DMS153 (cell line): ENCODE results near the gene PFKP.
A peak's percentile ranks its signal among the peaks of the same experiment; 100 is the strongest.
"Not testable (repeated sequence)": the region's sequence is repeated elsewhere in the genome, so short reads cannot be mapped to it uniquely, and the experiment has no call there.

ENCODE experiments used
- DNase-seq: peaks from one replicate; lab custom pipeline; 2025; lab: John Stamatoyannopoulos, UW

The PFKP gene

DNA sequence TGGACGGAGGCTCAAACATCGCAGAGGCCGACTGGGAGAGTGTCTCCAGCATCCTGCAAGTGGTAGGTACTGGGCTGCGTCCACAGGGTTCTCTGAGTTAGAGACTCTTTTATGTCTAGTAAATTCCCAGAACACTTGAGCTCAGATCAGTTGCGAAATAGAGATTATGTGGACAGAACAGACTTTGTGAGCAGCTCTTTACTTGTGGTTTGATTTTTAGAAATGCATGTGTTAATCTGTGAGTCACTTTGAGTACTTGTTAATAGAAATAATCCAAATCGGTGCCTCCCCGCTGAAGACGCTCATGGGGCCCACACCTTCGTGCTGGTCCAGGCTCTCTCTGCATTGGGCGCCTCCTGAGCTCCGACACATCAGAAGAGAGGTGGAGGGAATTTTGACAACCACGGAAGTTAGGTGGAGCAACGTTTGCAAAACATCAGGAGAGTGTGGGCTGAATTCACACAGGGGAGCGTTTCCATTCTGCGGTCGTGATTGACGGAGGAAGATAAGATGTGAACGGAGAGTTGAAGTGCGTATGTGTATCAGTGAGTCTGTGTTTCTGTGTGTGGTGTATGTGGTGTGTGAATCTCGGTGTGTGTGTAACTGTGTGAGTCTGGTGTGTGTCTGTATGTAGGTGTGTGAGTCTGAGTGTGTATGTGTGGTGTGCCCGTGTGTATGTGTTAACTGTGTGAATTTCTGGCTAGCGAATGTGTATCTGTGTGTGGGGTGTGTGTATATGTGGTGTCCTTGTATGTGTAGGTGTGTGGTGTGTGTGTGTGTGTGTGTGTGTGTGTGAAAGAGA lies 32.1 kb downstream of the PFKP start:
- DNase-seq: no peak

DNA sequence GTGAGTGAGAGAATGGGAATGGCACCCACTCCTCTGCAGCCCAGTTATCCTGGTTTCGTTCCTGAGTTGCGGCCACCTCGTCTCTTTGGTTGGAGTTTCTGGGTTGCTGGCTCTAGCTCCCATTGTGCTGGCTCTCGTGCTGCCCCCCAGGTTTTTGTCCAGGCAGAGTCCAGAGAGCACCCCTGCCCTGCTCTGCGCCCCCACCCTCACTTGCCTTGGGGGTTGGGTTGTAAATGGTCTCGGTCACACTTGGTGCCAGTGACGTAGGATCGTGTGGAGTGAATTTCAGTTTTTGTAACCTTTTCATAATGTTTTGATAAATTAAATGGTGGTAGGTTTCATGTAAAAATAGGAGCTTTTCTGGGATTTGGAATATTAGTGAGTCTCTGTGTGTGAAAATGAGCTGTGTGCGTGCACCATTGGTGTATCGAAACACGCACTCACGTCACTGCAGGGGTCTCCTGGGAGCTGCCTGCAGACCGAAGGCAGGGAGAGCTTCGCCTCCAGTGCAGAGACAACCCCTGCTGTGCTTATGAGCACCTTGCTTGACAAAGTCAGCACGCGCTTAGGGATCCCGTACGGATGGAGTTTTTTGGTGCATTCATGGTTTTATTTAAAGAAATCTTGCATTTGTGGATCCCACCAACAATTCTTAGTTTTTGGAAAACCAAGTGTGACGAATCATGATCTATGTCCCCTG lies 32.9 kb downstream of the PFKP start:
- DNase-seq: no peak

DNA sequence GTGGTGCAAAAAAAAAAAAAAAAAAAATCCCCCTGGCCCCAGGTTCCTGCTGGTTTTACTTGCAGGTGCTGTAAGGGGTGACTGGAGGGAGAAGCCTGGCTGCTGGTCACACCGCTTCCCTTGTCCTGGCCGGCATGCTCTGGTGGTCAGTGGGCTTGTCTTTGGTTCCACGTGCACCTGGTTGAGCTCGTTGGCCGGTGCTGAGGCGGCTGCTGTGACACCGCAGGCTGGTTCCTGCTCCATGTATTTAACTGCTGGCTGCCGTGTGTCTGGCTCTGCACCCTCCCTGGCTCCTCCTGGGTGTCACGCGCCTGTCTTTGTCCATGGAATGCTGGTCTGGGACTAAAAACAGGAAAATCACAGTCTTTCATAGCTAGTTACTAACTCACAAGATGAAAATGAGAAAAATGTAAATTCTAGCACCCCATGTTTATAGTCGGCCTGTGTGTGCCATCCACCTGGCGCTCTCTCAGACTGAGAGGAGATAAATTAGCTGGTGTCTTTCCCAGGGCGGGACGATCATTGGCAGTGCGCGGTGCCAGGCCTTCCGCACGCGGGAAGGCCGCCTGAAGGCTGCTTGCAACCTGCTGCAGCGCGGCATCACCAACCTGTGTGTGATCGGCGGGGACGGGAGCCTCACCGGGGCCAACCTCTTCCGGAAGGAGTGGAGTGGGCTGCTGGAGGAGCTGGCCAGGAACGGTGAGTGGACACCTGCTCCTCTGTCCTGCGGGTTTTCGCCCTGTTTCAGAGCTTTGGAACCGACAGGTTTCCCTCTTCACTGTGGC lies 33.7 kb downstream of the PFKP start:
- DNase-seq: no peak

DNA sequence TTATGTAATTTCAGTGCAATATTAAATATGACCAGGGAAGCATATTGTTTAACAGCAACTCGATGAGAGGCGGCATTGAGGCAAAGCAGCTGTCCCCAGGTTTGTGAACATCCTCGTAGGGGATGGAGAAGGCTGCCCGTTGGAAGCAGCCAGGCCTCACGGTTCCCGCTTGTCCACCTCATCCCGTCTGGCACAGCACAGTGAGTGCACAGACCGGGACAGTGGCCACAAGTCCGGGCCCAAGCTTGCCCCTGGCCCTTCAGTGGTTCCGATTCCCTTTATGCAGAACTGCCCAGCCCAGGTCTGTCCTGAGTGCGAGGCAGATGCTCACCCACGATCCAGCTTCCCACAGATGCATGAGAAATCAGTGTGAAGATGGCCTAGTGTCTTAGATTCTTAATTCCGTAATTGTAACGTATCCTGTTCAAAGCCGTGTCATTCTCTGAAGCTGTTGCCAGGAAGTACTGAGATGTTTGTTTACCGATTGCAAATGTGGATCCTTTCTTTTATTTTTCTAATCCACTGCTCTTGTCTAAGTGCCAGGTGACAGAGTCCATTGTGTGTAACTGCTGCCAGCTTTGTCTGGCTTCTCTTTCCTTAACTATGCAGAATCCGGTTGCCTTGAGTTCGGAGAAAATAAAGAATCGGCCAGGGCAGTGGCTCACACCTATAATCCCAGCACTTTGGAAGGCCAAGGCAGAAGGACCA lies 35.5 kb downstream of the PFKP start:
- peak; percentile 31 for DNase-seq

DNA sequence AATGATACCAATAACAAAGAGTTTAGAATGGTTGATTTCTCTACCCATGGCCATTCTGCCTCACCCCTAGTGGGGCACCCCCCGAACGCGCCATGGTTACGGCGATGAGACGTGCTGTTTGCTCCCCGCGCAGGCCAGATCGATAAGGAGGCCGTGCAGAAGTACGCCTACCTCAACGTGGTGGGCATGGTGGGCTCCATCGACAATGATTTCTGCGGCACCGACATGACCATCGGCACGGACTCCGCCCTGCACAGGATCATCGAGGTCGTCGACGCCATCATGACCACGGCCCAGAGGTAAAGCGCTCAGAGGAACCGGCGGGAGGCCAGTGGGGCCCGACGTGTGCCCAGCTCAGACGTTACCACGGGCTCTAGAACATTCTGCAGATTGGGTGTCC lies 36.3 kb downstream of the PFKP start:
- no peak for DNase-seq

DNA sequence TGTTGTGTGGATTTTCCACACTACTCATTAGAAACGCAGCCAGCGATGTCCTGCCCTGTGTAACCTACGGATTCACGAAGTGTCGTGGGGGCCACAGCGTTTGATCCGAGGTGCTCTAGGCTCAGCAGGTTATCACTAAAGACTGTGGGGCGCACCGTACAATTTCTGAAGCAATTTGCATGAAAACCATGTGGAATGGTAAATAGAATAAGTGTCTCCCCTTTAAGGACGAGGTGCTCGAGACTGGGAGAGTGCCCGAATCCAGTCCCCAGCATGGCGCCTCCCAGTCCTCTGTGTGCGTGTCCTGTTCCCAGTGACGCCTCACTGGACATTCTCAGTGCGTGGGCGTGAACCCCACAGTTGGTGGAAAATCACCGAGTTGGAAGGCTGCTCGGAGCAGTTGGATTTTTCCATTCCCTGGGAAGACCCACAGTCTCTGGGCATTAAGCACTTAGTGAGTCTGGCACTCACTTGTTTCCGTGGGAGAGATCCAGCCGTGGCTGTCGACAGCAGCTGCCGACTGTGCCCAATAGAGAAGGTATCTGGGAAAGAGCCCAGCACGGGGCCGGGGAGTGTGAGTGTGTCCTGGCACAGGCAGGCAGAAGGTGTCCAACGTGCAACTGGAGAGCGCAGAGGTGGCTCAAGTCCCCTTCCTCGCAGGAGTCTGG lies 37.0 kb downstream of the PFKP start:
- no peak for DNase-seq

DNA sequence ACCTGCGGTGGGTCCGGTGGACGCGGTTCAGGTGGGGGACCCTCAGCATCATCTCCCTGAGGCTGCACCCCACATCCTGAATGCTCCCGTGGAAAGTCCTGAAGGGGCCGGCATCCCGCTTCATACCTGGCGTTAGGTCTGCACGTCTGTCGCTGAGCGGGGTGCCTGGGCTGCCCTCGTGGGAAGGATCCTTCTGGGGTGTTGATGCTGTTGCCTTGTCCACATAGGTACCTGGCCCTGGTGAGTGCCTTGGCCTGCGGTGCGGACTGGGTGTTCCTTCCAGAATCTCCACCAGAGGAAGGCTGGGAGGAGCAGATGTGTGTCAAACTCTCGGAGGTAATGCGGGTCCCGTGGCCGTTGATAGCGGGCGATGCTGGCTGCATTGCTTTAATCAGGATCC lies 37.8 kb downstream of the PFKP start:
- DNase-seq: no peak

DNA sequence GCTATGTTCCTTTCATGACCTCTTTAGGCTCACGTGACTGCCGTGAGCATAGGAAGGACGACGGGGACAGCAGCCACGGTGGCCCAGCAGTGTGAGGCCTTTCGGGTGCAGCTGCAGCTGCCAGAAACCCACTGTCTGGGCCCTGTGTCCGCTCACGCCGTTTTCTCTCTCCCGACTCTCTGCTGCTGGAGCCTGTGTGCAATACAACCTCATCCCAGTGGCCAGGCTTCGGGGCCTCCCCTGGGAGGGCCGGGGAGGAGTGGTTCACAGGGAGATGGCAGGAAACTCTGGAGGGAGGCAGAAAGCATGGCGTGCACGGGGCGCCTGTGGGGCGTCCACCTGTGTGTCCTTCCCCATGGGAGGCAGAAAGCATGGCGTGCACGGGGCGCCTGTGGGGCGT lies 38.6 kb downstream of the PFKP start:
- no peak for DNase-seq

DNA sequence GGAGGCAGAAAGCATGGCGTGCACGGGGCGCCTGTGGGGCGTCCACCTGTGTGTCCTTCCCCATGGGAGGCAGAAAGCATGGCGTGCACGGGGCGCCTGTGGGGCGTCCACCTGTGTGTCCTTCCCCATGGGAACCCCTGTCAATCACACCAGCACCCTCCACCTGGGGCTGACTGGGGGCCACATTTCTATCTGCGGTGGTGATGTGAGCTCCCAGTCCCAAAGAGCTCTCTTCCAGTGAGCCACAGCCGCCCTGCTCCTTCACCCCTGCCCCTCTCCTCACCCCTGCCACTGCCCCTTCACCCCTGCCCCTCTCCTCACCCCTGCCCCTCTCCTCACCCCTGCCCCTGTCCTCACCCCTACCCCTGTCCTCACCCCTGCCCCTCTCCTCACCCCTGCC lies 39.0 kb downstream of the PFKP start:
- DNase-seq: not testable (repeated sequence)

DNA sequence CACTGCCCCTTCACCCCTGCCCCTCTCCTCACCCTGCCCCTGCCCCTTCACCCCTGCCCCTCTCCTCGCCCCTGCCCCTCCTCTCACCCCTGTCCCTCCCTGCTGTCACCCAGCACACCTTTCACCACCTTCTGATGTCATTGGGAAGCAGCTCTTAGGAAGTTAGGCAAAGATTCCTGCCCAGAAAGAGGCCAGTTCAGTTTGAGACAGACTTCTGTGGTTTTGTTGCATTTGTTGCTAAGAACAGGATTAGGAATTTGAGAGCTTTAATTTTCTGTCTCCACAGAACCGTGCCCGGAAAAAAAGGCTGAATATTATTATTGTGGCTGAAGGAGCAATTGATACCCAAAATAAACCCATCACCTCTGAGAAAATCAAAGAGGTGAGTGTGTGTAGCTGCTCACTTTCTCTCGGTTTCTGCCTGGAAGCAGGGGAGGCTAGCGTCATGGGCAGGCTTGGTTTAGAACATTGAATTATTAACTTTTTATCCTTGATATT lies 39.6 kb downstream of the PFKP start:
- no peak for DNase-seq

DNA sequence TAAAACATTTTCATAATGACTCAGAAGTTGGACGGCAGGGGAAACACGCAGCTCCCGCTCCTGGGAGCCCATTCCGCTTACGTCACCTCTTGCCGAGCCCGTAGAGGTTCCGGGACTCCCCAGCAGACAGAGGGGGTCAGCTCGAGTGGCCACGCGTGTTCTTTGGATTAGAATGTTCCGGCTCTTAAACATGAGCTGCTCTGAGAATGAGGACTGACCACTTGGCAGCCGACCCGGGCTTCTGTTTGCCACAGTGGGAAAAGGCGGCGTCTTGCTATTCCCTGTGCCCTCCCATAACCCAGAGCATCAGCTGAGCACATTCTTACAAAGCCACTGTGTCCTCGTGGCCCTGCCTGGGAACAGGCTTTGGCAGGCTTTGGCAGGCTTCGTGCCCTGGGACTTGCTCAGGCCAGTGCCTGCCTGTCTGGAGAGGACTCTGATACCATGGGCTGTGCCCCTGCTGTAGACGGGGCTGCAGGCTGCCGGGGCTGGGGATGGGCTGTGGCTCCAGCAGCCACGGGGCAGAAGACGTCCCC lies 40.1 kb downstream of the PFKP start:
- no peak for DNase-seq

DNA sequence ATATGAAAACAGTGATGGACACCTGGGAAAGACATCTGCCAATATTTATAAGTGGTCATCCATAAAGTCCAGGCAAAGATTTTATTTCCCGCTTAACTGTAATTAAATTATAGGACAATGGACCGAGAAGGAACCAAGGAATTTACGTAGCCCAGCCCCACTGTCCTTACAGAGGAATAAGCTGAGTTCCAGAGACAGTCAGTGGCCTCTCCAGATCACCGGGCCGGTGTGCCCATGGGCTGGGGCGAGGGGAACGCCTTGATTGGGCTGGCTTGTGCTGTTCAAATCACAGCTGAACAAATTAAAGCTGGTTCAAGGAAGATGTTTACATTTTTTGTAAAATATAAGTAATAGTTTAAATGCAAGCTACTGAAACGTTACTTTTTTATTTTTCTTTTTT lies 40.7 kb downstream of the PFKP start:
- DNase-seq: no peak

DNA sequence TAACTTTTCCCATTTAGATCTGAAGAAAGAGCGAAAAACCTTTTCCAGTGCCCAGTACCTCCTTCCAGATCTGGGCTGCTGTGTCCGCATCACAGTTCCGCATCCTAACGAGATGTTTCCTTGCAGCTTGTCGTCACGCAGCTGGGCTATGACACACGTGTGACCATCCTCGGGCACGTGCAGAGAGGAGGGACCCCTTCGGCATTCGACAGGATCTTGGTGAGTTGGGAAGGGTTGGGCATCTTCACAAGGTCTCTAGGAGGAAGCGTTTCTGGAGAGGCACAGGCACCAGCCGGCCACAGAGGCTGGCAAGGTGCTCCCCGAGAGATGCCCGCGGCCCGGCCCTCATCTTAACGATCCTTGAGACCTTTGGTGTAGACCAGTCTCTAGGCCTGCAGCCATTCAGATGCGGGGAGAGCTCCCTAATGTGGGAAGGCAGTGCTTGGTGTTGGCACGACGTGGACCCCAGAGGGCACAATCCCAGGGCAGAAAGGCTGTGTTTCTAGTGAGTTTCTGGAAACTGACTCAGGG lies 41.3 kb downstream of the PFKP start:
- no peak for DNase-seq

DNA sequence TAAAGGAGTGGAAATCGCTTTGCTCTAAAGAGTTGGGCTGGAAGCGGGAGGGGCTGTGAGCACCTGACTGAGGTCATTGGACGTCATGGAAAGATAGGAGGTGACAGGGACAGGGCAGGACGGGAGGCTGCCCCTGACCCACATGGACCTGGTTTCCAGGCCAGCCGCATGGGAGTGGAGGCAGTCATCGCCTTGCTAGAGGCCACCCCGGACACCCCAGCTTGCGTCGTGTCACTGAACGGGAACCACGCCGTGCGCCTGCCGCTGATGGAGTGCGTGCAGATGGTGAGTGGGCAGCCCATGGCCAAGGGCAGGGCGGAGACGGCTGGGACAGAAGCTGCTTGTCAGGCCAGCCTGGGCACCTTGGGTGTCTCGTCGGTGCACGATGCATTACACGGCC lies 41.8 kb downstream of the PFKP start:
- no peak for DNase-seq

DNA sequence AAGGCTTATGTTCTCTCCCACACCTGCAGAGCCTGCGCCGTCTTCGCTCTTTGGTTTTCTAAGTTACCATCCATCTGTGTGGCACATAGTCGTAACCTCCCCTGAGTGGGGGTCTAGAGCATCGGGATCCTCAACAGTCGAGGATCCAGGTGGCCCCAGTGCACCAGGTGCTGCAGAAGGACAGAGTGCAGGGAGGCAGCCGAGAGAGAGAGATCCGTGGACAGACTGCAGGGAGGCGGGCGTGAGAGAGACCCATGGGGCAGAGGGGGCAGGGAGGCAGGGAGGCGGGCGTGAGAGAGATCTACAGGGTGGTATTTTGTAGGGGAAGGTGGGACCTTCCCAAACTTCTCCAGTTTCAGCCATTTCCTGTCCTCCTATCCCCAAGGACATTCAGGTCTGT lies 42.3 kb downstream of the PFKP start:
- no peak for DNase-seq

DNA sequence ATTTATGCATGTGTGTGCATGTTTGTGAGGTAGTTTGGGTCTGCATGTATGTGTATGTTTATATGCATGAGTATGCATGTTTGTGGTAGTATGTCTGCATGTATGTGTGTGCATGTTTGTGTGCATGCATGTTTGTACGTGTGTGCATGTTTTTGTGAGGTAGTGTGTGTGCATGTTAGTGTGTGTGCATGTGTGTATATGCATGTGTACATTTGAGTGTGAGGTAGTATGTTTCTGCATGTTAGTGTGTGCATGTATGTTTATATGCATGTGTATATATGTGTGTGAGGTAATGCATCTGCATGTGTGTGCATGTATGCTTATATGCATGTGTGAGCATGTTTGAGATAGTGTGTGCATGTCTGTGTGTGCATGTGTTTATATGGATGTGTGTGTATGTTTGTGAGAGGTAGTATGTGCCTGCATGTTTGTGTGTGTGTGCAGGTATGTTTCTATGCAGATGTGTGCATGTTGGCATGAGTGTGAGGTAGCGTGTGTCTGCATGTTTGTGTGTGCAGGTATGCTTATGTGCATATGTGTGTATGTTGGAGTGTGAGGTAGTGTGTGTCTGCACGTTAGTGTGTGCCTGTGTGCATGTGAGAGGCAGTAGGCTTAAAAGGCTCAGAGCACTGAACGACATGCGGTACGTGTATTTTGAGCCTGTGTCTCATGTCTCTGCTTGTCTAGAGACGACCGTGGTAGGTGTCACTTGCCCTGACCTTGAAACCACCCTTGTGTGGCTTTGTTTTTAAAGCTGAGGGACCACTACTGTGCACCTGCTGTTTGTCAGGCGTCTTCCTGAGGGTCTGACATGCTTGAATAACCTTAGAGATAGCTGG lies 43.7 kb downstream of the PFKP start:
- no peak for DNase-seq

DNA sequence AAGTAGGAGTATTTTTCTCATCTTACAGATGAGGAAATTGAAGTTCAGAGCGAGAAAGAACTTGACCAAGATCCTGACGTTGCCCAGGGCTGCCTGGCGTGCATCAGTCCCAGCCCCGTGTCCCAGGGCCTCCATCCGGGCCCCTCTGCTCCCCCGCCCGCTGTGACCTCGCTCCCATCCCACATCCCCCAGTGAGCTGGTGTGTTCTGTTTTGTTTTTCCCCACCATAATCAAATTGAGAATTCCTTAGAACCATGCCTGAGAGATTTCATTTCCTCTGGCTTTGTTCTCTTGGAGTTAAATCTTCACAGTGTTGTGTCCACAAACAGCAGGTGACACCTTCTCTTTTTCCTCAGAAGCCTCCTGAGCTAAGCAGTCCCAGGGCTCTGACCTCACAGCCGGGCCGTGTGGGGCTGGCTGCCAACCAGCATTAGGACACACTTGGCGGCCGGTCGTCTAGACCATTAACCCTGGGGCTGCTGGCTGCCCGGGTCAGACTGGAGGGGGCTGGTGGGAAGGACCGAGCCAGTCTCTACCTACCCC lies 44.3 kb downstream of the PFKP start:
- no peak for DNase-seq

DNA sequence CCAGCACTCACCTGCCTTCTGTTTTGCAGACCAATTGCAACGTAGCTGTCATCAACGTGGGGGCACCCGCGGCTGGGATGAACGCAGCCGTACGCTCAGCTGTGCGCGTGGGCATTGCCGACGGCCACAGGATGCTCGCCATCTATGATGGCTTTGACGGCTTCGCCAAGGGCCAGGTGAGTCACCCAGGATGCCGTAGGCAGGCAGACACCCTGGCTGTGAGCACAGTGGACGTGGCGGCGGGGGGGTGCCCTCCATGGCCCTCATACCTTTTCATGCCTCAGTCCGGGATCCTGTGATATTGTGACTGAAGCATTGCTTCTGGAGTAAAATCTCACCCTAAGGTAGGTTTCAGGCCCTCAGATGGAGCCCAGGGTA lies 46.0 kb downstream of the PFKP start:
- DNase-seq: no peak

DNA sequence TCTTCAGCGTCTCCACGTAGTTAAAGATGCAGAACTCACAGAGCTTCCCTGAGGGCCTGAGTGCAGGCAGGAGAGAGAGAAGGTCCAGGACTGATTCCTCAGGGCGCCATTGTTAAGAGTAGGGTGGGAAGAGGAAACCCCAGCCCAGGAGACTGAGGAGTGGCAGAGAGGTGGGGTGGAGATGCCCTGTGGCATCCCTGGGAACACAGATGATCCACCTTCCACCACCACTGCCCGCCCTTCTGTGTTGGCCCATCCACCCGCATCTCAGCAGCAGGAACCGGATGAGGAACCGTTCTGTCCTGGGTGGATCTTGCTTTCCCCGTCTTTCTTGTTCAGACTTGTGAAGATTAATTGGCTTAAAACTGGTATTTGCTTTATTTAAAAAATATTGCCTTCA lies 48.3 kb downstream of the PFKP start:
- no peak for DNase-seq
